ENCODE measurements around the gene NBEA.
"Not testable (repeated sequence)": the region's sequence is repeated elsewhere in the genome, so short reads cannot be mapped to it uniquely, and the experiment has no call there.

The NBEA gene

GRCh38 chr13:35408285-35408684 is 466.2 kb downstream of the NBEA start:
- DNase-seq = not testable (repeated sequence)

- DNase-seq = no peak
Measured at GRCh38 chr13:35411059-35411744, 469.1 kb downstream of the NBEA start.

GRCh38 chr13:35448465-35448864 is 506.4 kb downstream of the NBEA start:
- DNase-seq = no peak

GRCh38 chr13:35449821-35450220 is 507.8 kb downstream of the NBEA start:
- no peak for DNase-seq

- DNase-seq = no peak
Measured at GRCh38 chr13:35455022-35455421, 513.0 kb downstream of the NBEA start.

DNA sequence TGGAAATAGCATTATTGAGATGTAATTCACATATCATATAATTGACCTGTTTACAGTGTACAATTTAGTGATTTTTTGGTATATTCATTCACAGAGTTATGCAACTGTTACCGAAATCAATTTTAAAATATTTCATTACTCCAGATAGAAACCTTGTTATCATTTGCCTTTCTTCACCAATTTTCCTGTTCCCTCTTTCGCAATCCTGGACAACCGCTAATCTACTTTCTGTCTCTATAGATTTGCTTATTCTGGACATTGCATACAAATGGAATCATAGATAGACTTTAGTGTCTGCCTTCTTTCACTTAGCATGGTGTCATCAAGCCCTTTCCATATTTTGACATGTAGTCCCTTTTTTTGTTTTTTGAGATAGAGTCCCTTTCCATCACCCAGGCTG is 515.2 kb downstream of the NBEA start:
- no peak for DNase-seq

GRCh38 chr13:35460061-35460460 is 518.0 kb downstream of the NBEA start:
- DNase-seq = no peak

GRCh38 chr13:35465371-35465770 is 523.3 kb downstream of the NBEA start:
- no peak for DNase-seq

- DNase-seq = no peak
Measured at GRCh38 chr13:35468195-35468594, 526.1 kb downstream of the NBEA start.

- DNase-seq = no peak
Measured at GRCh38 chr13:35469806-35470525, 527.9 kb downstream of the NBEA start.

- DNase-seq = no peak
Measured at GRCh38 chr13:35470671-35471661, 528.9 kb downstream of the NBEA start.

- DNase-seq = no peak
Measured at GRCh38 chr13:35471706-35472322, 529.7 kb downstream of the NBEA start.

DNA sequence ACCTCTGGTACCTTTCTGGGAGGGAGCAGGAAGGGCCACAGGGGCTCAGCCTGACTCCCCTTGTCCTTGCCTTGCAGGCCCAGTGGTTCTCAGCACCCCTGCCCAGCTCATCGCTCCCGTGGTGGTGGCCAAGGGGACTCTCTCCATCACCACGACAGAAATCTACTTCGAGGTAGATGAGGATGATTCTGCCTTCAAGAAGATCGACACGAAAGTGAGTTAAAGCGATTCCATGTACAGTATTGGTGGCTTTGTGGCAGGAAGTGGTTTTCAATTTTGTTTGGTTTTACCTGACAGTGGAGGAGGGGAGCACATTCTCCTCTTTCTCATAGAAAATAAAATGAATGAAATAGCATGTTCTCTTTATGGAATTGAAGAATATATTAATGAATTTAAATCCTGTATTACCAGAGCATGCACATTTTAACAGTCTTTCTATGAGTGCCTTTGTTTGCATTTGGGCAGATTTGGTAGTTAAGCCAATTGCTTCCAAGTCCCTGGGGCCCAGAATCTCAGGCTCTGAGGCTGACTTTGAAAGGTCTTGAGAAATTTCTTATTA is 530.3 kb downstream of the NBEA start:
- no peak for DNase-seq

DNA sequence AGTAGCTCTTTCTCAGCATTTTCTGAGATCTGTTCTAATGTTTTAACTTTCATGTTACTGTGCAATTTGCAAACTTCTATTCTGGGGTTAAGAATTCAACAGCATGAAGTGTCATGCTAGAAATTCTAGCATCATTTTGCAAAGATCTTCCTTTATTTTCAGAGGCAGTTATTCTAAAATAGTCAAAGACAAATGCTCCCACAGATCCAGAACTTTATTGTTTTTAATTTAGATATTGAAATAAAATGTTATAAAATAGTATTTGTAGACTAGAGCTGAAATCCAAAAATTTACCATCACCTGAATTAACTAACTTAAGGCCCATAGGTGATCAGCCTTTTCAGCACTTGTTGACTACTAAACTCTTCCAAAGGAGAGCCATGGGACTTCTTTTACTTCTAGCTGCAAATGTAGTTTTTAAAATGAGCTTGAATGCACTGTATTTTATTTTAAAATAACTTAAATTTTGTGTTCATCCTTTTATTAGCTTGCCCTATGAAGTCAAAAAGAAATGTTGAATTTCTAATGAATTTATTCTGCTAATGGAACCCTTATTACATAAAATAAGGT is 531.2 kb downstream of the NBEA start:
- no peak for DNase-seq

- no peak for DNase-seq
Measured at GRCh38 chr13:35473802-35474201, 531.7 kb downstream of the NBEA start.

DNA sequence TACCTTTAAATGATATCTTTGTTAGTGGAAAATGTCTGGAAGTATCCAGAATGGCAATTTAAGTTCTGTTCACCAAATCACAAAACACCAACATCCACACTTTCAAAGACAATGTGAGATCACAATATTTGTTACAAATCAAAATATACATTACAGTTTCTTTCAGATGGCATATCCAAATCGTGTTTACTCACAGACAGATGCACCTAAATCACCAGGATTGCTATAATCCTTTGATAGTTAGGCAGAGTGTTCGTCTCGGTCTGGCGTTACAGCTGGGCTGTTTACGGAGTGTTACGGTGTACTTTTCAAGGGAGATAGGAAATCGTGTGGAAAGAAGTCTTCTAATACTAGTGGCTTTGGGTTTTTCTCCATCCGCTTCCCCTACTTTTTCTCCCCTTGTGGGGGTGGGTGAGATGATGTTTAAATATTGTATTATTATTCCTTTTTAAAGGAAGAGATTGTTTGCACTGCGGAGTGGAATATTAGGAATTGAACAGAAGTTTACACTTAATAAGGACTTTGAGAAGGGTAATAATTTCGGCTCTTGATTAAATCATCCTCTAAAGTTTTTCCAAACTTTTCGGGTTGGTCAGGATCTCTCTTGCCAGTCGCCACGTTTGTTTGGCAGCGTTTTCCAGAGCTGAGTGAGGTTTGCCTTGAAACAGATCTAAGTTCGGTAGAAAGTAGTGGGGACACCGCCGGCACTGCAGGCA is 532.6 kb downstream of the NBEA start:
- DNase-seq = no peak

DNA sequence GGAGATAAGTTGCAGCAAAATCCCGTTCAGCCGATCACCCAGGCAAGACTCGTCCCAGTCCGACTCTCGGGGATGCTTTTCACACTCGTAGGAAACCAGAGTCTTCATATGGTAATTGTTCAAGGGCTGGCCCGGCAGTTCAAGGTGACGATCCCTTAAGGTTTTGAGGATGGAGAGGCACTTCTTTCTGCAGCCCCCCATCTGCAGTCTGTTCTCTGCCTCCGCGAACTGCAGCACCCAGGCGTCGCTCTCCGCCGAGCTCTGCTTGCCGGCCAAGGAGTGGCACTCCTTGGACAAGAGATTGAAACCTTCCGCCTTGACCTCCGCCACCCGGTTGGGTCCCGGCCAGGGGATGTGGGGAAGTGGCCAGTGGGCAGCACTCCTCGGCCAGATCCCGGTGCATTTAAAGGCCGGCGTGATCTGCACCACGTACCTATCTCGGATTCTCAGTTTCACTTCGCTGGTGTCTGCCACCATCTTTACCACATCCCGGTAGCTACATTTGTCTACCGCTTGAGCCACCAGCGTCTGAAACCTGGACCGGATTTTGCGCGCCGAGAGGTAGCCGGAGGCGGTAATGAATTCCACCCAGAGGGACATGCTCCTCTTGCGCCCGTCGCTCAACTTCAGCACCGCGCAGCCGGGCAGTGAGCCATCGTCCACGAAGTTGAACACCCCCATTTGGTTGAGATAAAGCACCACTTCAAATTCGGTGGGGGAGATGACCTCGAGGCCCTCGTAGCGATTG is 533.3 kb downstream of the NBEA start:
- no peak for DNase-seq

- DNase-seq = no peak
Measured at GRCh38 chr13:35475960-35476943, 534.2 kb downstream of the NBEA start, which contains the start of gene MAB21L1. MAB21L1 (minus strand) TSS chr13:35476689; CDS start chr13:35476138, 551 bp downstream.

- DNase-seq = no peak
Measured at GRCh38 chr13:35477386-35477946, 535.4 kb downstream of the NBEA start.

Measured in NCI-H526 treated with DMSO at 0.1 percent for 48 hours (cell line).